Epithelial cell of esophagus (primary cell): ENCODE measurements around the gene SIDT1.

ENCODE experiments used
- DNase-seq: peaks from one replicate; pipeline ENCODE4 v3.0.0; 2010; ENCODE audit warnings: low read depth
- H3K4me3 ChIP-seq: 2 replicates; pipeline ENCODE4 v1.5.1; 2011; ENCODE audit warnings: mild to moderate bottlenecking, low read length, control low read depth
- CTCF ChIP-seq: IDR thresholded peaks from 2 replicates; pipeline ENCODE4 v1.5.1; 2011; ENCODE audit warnings: low read depth, mild to moderate bottlenecking, low read length, control low read depth, inconsistent platforms; ENCODE audit not compliant: insufficient read depth; ENCODE audit errors: missing control alignments

SIDT1 gene

DNA sequence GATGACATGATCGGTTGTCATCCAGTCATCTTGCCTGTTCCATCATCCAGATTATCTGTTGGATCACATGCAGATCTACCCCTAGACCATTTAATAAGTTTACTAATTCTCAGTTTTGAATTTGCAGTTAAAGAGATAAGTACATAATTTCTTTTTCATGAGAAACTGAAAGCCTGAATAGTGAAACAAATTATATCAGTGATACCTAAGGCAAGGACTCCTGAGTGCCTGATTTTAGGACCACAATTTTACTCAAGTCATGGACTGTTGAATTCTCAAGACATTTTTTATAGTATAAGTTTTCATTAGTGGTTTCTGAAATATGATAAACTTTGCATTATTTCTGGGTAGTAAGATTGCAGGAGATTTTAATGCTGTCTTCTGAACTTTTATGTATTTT, 13.2 kb downstream of the SIDT1 start:
- no peak for TF ChIP-seq CTCF
- no peak for DNase-seq
- H3K4me3 ChIP-seq, result no peak overlapping the region

DNA sequence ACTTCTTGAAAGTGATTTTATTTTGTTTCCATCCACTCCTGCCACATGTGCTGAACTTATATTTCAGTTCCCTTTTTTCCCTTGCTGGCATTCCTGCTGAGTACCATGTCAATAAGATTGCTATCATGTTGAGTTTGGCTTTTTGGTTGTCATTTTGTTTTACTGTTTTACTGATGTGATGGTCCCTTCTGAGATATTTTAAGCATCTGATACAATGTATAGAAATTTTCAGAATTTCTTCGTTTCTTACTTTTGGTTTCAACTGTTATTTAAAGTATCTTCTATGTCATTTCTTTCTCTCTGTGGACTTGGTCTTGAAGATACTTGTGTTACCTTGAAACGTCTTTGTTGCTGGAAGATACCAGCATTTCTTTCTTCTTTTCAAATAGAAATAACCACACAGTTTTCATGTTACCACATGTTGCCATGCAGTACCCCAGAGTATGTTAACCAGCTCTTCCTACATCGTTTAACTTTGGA, 14.1 kb downstream of the SIDT1 start:
- DNase-seq, result no peak
- no peak overlapping the region for H3K4me3 ChIP-seq
- TF ChIP-seq CTCF, result no peak

DNA sequence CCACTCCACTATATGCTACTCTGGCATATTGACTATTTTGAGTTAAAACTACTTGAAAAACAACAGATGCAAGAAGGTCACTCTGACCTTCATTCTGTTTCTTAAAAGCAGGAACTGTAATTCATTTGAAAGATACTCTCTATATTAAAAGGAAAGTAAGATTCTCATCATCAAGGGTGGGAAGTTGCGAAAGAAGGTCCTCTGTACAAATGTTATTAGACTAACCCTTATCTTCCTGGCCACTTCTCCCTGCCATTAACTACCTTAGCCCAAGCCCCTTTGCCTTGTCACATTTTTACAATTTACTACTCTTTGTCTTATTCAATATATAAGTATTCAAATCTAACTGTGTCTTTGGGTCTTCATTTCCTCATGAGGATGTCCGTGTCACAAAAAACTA, 16.1 kb downstream of the SIDT1 start:
- TF ChIP-seq CTCF, result no peak
- no peak for DNase-seq
- H3K4me3 ChIP-seq, result no peak overlapping the region

DNA sequence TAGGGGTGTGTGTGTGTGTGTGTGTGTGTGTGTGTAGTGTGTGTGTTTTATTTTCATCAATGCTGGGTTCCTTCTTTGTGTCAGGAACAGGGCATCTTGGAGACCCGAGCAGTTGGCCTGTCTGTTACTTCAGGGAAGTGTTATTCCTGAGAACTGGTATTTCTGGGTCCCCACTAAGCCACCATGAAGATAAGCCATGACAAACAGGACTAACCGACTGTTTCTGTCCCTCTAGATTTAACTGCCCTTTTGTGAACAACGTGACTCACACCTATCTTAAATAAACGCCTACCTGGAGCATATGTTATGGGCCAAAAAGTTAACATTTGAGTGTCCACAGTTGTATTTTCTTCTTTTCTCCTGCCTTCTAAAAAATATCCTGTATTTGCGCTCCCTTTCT, 19.5 kb downstream of the SIDT1 start:
- TF ChIP-seq CTCF, result no peak
- no peak for DNase-seq
- H3K4me3 ChIP-seq, result no peak overlapping the region

DNA sequence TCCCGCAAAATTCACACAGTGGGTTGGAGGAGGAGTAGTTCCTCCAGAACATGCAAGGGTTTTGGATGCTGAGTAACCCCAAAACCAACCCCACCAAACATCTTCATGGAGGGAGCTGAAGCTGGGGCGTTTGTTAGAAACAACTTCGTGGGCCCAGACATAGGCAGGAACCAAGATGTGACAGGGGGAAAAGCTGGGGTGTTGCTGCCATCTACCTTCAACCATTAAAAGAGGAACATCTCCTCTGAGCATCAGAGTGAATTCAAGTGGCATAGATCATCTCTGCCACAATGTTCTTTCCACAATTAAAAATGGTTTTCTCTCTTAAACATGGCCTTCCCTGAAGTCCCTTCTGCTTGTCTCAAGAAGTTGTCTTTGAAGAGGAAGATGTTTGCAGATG, 20.5 kb downstream of the SIDT1 start:
- DNase-seq, result no peak
- no peak for TF ChIP-seq CTCF
- H3K4me3 ChIP-seq, result no peak overlapping the region

- H3K4me3 ChIP-seq, result no peak overlapping the region
- DNase-seq, result no peak
- no peak for TF ChIP-seq CTCF
Measured at GRCh38 chr3:113555138-113555537, 22.8 kb downstream of the SIDT1 start.

GRCh38 chr3:113556316-113556945, 24.1 kb downstream of the SIDT1 start:
- no peak for DNase-seq
- TF ChIP-seq CTCF, result no peak
- H3K4me3 ChIP-seq, result no peak overlapping the region
